MCF 10A (cell line): ENCODE measurements around the gene CEP19. TPM values are rescaled to one million over a fixed set of nuclear protein-coding genes. Genes with fewer than 3 reads are reported as not detected.

ENCODE experiments used
- BruUV-seq: library from RNA; stranded (reverse); fragments of 400-500 nt; replicated peaks from 2 replicates; lab custom pipeline; 2021; lab: Mats Ljungman, UMichigan
- CTCF ChIA-PET: fragments of 300-600 bp; sonication (Branson Sonifier 250); formaldehyde crosslinking; extraction: SDS; loops from one replicate; lab custom pipeline; 2021; ENCODE audit warnings: antibody characterized with exemption, inconsistent platforms; lab: Yijun Ruan, JAX
- POLR2A ChIA-PET: fragments of 300-600, 350-650 bp; sonication (Branson Sonifier 250); formaldehyde crosslinking; extraction: SDS; loops from one replicate; lab custom pipeline; 2020; ENCODE audit warnings: antibody characterized with exemption, inconsistent platforms; lab: Yijun Ruan, JAX
- DNase-seq: peaks from one replicate; pipeline ENCODE4 v3.0.0-alpha.2; 2018; ENCODE audit not compliant: unreplicated experiment
- H3K27ac Mint-ChIP-seq: one replicate; pipeline ENCODE4 v1.8.0; 2022; ENCODE audit warnings: mild to moderate bottlenecking, low read depth, mixed read lengths; ENCODE audit not compliant: unreplicated experiment
- H3K27me3 Mint-ChIP-seq: one replicate; pipeline ENCODE4 v1.8.0; 2022; ENCODE audit warnings: mixed read lengths; ENCODE audit not compliant: insufficient read depth, unreplicated experiment
- H3K36me3 Mint-ChIP-seq: one replicate; pipeline ENCODE4 v1.8.0; 2022; ENCODE audit warnings: mild to moderate bottlenecking, moderate library complexity, mixed read lengths; ENCODE audit not compliant: insufficient read depth, unreplicated experiment
- H3K4me1 Mint-ChIP-seq: one replicate; pipeline ENCODE4 v1.8.0; 2022; ENCODE audit warnings: mixed read lengths; ENCODE audit not compliant: insufficient read depth, unreplicated experiment
- H3K4me3 Mint-ChIP-seq: one replicate; pipeline ENCODE4 v1.8.0; 2022; ENCODE audit warnings: mild to moderate bottlenecking, moderate library complexity, mixed read lengths; ENCODE audit not compliant: unreplicated experiment
- H3K9me3 Mint-ChIP-seq: one replicate; pipeline ENCODE4 v1.8.0; 2022; ENCODE audit warnings: mixed read lengths; ENCODE audit not compliant: unreplicated experiment
- intact Hi-C: fragments of 100-400 bp; cut with micrococcal nuclease; formaldehyde crosslinking; loops from 2 replicates; pipeline ENCODE4 v1.14.1; 2022
- total RNA-seq: library from RNA; stranded (reverse); gene quantifications from 2 replicates; pipeline ENCODE4 v1.2.3, GENCODE V29; 2022
- TF ChIP-seq, protein P1 (sequence below): fragments of 200-600 bp; IDR thresholded peaks from one replicate; pipeline ENCODE4 v1.8.0; 2022; ENCODE audit warnings: antibody characterized with exemption, mild to moderate bottlenecking; ENCODE audit not compliant: unreplicated experiment

The CEP19 gene
- total RNA-seq, 1 experiment from 2014 or later, result 1.8 TPM

DNA sequence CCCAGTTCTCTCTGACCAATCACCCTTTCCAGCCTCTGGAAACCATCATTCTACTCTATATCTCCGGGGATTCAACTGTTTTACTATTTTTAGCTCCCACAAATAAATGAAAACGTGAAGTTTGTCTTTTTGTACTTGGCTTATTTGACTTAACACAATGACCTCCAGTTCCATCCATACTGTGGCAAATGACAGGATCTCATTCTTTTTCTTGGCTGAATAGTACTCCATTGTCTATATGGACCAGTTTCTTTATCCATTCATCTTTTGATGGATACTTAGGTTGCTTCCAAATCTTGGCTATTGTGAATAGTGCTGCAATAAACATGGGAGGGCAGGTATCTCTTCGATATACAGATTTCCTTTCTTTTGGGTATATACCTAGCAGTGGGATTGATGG, 38.4 kb downstream of the CEP19 start:
- Mint-ChIP-seq H3K27me3 (peaks cover 27% of the 10 kb centered on the region), H3K4me1 (no peaks in the 10 kb centered on the region), H3K36me3 (no peaks in the 10 kb centered on the region), H3K9me3 (no peaks in the 10 kb centered on the region), H3K27ac (no peak overlapping the region), H3K4me3 (no peak overlapping the region)
- TF ChIP-seq, protein P1, sequence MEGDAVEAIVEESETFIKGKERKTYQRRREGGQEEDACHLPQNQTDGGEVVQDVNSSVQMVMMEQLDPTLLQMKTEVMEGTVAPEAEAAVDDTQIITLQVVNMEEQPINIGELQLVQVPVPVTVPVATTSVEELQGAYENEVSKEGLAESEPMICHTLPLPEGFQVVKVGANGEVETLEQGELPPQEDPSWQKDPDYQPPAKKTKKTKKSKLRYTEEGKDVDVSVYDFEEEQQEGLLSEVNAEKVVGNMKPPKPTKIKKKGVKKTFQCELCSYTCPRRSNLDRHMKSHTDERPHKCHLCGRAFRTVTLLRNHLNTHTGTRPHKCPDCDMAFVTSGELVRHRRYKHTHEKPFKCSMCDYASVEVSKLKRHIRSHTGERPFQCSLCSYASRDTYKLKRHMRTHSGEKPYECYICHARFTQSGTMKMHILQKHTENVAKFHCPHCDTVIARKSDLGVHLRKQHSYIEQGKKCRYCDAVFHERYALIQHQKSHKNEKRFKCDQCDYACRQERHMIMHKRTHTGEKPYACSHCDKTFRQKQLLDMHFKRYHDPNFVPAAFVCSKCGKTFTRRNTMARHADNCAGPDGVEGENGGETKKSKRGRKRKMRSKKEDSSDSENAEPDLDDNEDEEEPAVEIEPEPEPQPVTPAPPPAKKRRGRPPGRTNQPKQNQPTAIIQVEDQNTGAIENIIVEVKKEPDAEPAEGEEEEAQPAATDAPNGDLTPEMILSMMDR, result no peak
- CTCF ChIA-PET, result interaction anchor here (0.6 to 1.0 kb wide), 4 partner anchors 11 to 22 kb away, joined by 3 read pairs; no protein-coding TSS in a partner anchor
- intact Hi-C loops, result no loop called here
- no TSS peak for BruUV-seq
- POLR2A ChIA-PET, result no interaction called here
- DNase-seq, result no peak

DNA sequence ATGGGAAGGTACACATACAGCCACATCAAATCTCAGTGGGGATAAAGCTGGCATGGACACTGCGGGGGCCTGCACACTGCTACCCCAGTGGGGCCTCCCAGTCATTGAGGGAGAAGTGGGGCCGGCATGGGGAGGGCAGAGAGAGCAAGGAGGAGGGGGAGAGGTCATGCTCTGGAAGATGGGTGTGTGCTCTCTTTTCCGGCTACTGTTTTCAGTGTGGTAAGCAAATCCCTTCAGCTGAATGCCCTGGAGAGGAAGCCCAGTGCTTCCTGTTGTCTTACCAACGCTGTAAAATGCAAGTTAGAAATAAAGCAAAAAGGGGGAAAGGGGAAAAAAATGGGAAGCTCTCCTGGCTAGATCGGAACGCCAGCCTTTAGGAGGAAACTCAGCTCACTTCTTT, 41.7 kb downstream of the CEP19 start:
- H3K27ac Mint-ChIP-seq, result no peak overlapping the region
- intact Hi-C loops, result no loop called here
- TF ChIP-seq, protein P1, result no peak

DNA sequence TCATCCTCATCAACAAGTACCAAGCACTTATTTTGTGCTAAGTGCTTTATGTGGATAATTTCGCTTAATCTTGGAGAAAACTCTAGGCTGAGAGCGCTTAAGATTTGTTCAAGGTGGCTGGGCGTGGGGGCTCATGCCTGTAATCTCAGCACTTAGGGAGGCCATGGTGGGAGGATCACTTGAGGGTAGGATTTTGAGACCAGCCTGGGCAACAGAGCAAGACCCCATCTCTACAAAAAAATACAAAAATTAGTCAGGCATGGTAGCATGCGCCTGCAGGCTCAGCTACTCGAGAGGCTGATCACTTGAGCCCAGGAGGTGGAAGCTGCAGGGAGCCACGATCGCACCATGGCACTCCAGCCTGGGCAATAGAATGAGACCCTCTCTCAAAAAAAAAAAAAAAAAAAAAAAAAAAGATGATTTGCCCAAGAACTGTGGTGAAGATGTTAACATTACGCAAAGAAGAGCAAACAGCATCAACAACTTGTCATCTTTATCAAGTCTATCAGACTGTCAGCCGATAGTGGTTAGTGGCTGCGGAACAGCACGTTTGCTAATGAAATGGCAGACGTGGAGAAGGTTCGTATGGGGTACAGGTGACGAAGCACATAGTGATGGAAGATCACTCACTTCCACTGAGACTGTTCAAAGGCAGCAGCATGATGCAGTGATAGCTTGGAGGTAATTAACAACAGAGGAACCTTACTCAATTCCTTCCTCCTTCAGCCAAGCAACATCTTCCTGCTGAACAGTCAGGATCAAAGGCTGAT, 44.8 kb downstream of the CEP19 start:
- BruUV-seq, result no TSS peak
- no peak overlapping the region for H3K4me3 Mint-ChIP-seq
- no peak overlapping the region for H3K27ac Mint-ChIP-seq
- peaks cover 12% of the 10 kb centered on the region for H3K27me3 Mint-ChIP-seq
- peaks cover 8% of the 10 kb centered on the region for H3K4me1 Mint-ChIP-seq
- ChIA-PET POLR2A (no interaction called here), CTCF (no interaction called here)
- TF ChIP-seq, protein P1, result no peak
- intact Hi-C loops, result no loop called here
- H3K9me3 Mint-ChIP-seq, result no peaks in the 10 kb centered on the region
- no peak for DNase-seq
- H3K36me3 Mint-ChIP-seq, result no peaks in the 10 kb centered on the region

More for the DNA sequence above, 41.7 kb downstream of the CEP19 start:
- H3K27me3 Mint-ChIP-seq, result peaks cover 12% of the 10 kb centered on the region
- ChIA-PET POLR2A (interaction anchor here (0.6 kb wide), 1 partner anchor 82 kb away, joined by 3 read pairs; no protein-coding TSS in a partner anchor), CTCF (interaction anchor here (1.1 kb wide), 1 partner anchor 16 kb away, joined by 3 read pairs; no protein-coding TSS in a partner anchor)
- H3K9me3 Mint-ChIP-seq, result no peaks in the 10 kb centered on the region
- H3K4me1 Mint-ChIP-seq, result peaks cover 8% of the 10 kb centered on the region
- BruUV-seq, result no TSS peak
- DNase-seq, result no peak
- no peaks in the 10 kb centered on the region for H3K36me3 Mint-ChIP-seq
- H3K4me3 Mint-ChIP-seq, result no peak overlapping the region

DNA sequence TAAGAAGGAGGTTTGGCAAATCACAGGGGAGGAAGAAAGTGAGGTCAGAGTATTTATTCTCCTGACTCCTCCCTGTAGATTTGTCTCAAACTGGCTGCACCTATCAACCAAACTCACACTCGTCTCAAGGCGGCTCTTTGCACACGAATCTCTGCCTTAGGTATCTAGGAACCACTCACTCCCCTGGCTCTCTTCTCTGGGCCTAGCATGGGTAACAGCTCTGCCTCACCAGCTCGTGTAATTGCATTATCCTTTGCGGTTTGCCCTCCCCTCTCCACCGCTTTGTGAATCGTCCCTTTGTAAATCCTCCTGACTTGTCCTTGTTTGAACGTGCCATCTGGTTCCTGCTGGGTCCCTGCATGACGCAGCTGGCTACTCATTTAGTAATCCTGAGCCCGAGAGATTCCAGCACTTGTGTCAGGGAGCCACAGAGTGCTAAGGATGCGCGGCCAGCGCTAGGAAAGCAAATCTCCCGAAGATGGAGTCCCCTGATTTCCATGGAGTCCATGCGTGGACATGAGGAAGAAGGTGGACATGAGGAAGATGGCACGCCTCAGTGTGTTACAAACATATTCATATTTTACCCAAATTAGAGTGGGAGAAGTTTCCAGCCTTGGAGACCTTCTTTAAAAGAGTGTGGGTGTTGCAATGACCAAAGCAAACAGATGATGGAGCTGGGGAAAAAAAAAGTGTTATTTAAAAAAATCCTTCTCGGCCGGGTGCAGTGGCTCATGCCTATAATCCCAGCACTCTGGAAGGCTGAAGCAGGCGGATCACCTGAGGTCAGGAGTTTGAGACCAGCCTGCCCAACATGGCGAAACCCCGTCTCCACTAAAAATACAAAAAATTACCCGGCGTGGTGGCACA, 45.8 kb downstream of the CEP19 start:
- H3K9me3 Mint-ChIP-seq, result no peaks in the 10 kb centered on the region
- TF ChIP-seq, protein P1, result no peak
- peaks cover 12% of the 10 kb centered on the region for H3K27me3 Mint-ChIP-seq
- peak; percentile 74 for DNase-seq
- intact Hi-C loops, result no loop called here
- BruUV-seq, result no TSS peak
- ChIA-PET POLR2A (interaction anchor here (0.7 kb wide), 2 partner anchors 11 to 1425 kb away, joined by 3 to 4 read pairs; no protein-coding TSS in a partner anchor), CTCF (no interaction called here)
- H3K4me3 Mint-ChIP-seq, result no peak overlapping the region
- peak overlapping the region; percentile 9 for H3K27ac Mint-ChIP-seq
- no peaks in the 10 kb centered on the region for H3K36me3 Mint-ChIP-seq
- H3K4me1 Mint-ChIP-seq, result peaks cover 8% of the 10 kb centered on the region
